Ectodermal cell (in vitro differentiated cells): ENCODE results near the gene TENM3.

Experiments used
- H3K27ac ChIP-seq: 2 replicates; pipeline ENCODE4 v1.7.0; 2013; ENCODE audit warnings: mild to moderate bottlenecking, low read depth, low read length; ENCODE audit not compliant: insufficient read depth, poor library complexity, severe bottlenecking
- H3K27me3 ChIP-seq: 2 replicates; pipeline ENCODE4 v1.7.0; 2013; ENCODE audit warnings: mild to moderate bottlenecking, low read length; ENCODE audit not compliant: insufficient read depth, control insufficient read depth, poor library complexity, severe bottlenecking
- H3K36me3 ChIP-seq: one replicate; pipeline ENCODE4 v1.7.0; 2013; ENCODE audit warnings: low read length; ENCODE audit not compliant: control insufficient read depth, insufficient read depth
- H3K4me1 ChIP-seq: one replicate; pipeline ENCODE4 v1.7.0; 2013; ENCODE audit warnings: low read length; ENCODE audit not compliant: control insufficient read depth, insufficient read depth
- H3K4me3 ChIP-seq: 2 replicates; pipeline ENCODE4 v1.7.0; 2013; ENCODE audit warnings: low read depth, low read length, control low read depth; ENCODE audit not compliant: insufficient read depth
- H3K9me3 ChIP-seq: 2 replicates; pipeline ENCODE4 v1.7.0; 2013; ENCODE audit warnings: mild to moderate bottlenecking, low read length, moderate library complexity; ENCODE audit not compliant: control insufficient read depth
- WGBS, 2 experiments: methylation state at CpG; one replicate each; pipeline ENCODE4 v1.1.7; 2013; ENCODE audit warnings: missing lambda C conversion rate in 2 of 2; 5-methylcytosine and 5-hydroxymethylcytosine counted together

TENM3 gene

DNA sequence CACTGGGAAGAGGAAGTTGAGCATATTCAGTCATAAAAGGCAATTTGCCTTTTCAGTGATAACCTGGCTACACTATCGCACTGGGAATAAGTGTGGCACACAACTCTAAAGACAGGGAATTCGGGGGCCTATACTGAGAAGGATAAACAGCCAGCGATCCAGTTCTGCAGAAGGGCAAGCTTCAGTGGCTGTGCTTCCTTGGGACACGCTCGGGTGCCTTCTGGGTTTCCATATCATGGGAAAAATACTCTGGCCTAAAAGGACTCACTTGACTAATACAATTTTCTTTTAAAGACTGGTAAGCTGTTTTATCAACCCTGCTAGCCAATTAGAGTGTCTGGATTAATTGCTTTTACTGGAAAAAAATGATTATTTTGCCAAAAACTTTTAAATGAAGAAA lies 58.5 kb downstream of the TENM3 start:
- no peak overlapping the region for H3K4me3 ChIP-seq
- H3K27ac ChIP-seq = no peak overlapping the region
- H3K9me3 ChIP-seq = no peaks in the 10 kb centered on the region
- H3K4me1 ChIP-seq = no peaks in the 10 kb centered on the region
- no peaks in the 10 kb centered on the region for H3K36me3 ChIP-seq
- H3K27me3 ChIP-seq = no peaks in the 10 kb centered on the region
- WGBS, 2 experiments = 94 to 96% methylated on average over 5 of the region's 5 CpGs

DNA sequence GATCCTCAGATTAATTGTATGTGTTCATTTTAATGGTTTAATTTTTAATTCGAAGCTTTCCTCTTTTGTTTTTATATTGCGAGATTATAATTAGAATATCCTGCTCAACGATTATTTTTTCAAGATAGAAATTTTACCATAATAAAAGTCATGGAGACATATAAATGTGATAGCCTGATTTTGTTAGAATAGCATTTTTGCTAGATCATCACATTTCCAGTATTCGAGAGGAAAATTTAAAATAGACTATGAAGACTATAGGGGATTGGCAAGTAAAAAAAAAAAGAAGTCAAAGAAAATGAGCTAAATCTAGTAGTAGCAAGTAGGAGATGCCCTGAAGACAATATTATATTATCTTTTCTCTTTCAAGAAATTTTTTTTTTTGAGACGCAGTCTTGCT lies 60.6 kb downstream of the TENM3 start:
- no peaks in the 10 kb centered on the region for H3K27me3 ChIP-seq
- no peaks in the 10 kb centered on the region for H3K4me1 ChIP-seq
- no peaks in the 10 kb centered on the region for H3K9me3 ChIP-seq
- no peak overlapping the region for H3K4me3 ChIP-seq
- 92 to 94% methylated on average over 2 to 3 of the region's 5 CpGs for WGBS, 2 experiments
- no peaks in the 10 kb centered on the region for H3K36me3 ChIP-seq
- no peak overlapping the region for H3K27ac ChIP-seq

GRCh38 chr4:182306792-182307507 lies 63.7 kb downstream of the TENM3 start:
- no peaks in the 10 kb centered on the region for H3K4me1 ChIP-seq
- WGBS, 2 experiments = 90 to 100% methylated on average over 2 to 4 of the region's 4 CpGs
- no peak overlapping the region for H3K27ac ChIP-seq
- H3K36me3 ChIP-seq = no peaks in the 10 kb centered on the region
- H3K4me3 ChIP-seq = no peak overlapping the region
- no peaks in the 10 kb centered on the region for H3K9me3 ChIP-seq
- H3K27me3 ChIP-seq = no peaks in the 10 kb centered on the region

- H3K4me3 ChIP-seq = no peak overlapping the region
- 93 to 95% methylated on average over 2 of the region's 2 CpGs for WGBS, 2 experiments
- H3K27ac ChIP-seq = no peak overlapping the region
- H3K4me1 ChIP-seq = no peaks in the 10 kb centered on the region
- H3K27me3 ChIP-seq = no peaks in the 10 kb centered on the region
- no peaks in the 10 kb centered on the region for H3K36me3 ChIP-seq
- no peaks in the 10 kb centered on the region for H3K9me3 ChIP-seq
Observed at GRCh38 chr4:182307746-182308145, 64.5 kb downstream of the TENM3 start.

DNA sequence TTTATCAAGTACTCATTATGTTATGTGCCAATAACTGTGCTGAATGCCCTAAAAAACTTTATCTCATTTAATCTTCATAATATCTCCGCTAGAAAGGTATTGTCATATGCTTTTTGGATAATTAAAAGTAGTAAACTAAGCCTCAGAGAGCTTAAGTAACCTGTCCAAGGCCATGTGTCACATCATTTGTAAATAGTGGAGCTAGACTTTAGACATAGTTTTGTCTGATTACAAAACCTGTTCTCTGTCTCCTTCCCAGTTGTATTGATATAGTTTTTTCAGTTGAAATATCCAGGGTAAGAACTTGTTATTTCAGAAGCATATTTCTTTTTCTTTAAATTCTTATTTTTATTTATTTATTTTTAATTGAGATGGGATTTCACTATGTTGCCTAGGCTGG lies 66.7 kb downstream of the TENM3 start:
- WGBS, 2 experiments = 100% methylated on average over 1 of the region's 1 CpG; no CpG with 5 or more reads in 1 of the 2 experiments
- Histone ChIP-seq H3K27me3 (no peaks in the 10 kb centered on the region), H3K27ac (no peak overlapping the region), H3K4me3 (no peak overlapping the region), H3K4me1 (no peaks in the 10 kb centered on the region), H3K9me3 (no peaks in the 10 kb centered on the region), H3K36me3 (no peaks in the 10 kb centered on the region)

GRCh38 chr4:182310316-182310715 lies 67.1 kb downstream of the TENM3 start:
- Histone ChIP-seq H3K4me1 (no peaks in the 10 kb centered on the region), H3K36me3 (no peaks in the 10 kb centered on the region), H3K9me3 (no peaks in the 10 kb centered on the region), H3K27ac (no peak overlapping the region), H3K4me3 (no peak overlapping the region), H3K27me3 (no peaks in the 10 kb centered on the region)
- 89 to 93% methylated on average over 5 of the region's 5 CpGs for WGBS, 2 experiments

- no peaks in the 10 kb centered on the region for H3K4me1 ChIP-seq
- H3K27ac ChIP-seq = no peak overlapping the region
- no peak overlapping the region for H3K4me3 ChIP-seq
Observed at GRCh38 chr4:182310962-182311361, 67.8 kb downstream of the TENM3 start.

GRCh38 chr4:182314537-182314936 lies 71.3 kb downstream of the TENM3 start:
- H3K4me3 ChIP-seq = no peak overlapping the region
- H3K4me1 ChIP-seq = no peaks in the 10 kb centered on the region
- no peaks in the 10 kb centered on the region for H3K9me3 ChIP-seq
- H3K27me3 ChIP-seq = no peaks in the 10 kb centered on the region
- no peak overlapping the region for H3K27ac ChIP-seq
- H3K36me3 ChIP-seq = no peaks in the 10 kb centered on the region
- 100% methylated on average over 1 of the region's 2 CpGs; no CpG with 5 or more reads in 1 of the 2 experiments for WGBS, 2 experiments

More at GRCh38 chr4:182310962-182311361, 67.8 kb downstream of the TENM3 start:
- no peaks in the 10 kb centered on the region for H3K9me3 ChIP-seq
- WGBS, 2 experiments = 78 to 81% methylated on average over 3 of the region's 3 CpGs
- H3K27me3 ChIP-seq = no peaks in the 10 kb centered on the region
- no peaks in the 10 kb centered on the region for H3K36me3 ChIP-seq

GRCh38 chr4:182318256-182318655 lies 75.1 kb downstream of the TENM3 start:
- Histone ChIP-seq H3K36me3 (no peaks in the 10 kb centered on the region), H3K27ac (no peak overlapping the region), H3K4me1 (no peaks in the 10 kb centered on the region), H3K27me3 (no peaks in the 10 kb centered on the region), H3K9me3 (no peaks in the 10 kb centered on the region), H3K4me3 (no peak overlapping the region)
- WGBS, 2 experiments = 100% methylated on average over 1 of the region's 1 CpG; no CpG with 5 or more reads in 1 of the 2 experiments

DNA sequence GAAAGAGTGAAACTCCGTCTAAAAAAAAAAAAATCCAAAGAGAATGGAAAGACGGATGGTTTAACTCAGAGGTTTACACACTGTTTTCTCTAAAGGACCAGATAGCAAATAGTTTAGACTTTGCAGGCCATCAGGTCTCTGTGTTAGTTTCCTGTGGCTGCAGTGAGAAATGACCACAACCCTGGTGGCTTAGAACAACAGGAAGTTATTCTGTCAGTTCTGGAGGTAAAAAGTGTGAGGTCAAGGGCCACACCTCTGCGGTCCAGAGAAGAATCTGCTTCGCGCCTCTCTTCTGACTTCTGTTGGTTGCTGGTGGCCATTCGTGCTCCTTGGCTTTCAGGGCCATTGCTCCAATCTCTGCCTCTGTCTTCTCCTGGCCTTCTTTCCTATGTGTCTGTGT lies 76.9 kb downstream of the TENM3 start:
- Histone ChIP-seq H3K27me3 (no peaks in the 10 kb centered on the region), H3K4me3 (no peak overlapping the region), H3K36me3 (no peaks in the 10 kb centered on the region), H3K9me3 (no peaks in the 10 kb centered on the region), H3K27ac (no peak overlapping the region), H3K4me1 (peaks cover 9% of the 10 kb centered on the region)
- 93 to 96% methylated on average over 6 of the region's 6 CpGs for WGBS, 2 experiments
